ENCODE results near the gene LCE2A. TPM values are rescaled to one million over a fixed set of nuclear protein-coding genes. Genes with fewer than 3 reads are reported as not detected.

LCE2A gene
- total RNA-seq, 1 donor from 2014 or later = not detected

DNA sequence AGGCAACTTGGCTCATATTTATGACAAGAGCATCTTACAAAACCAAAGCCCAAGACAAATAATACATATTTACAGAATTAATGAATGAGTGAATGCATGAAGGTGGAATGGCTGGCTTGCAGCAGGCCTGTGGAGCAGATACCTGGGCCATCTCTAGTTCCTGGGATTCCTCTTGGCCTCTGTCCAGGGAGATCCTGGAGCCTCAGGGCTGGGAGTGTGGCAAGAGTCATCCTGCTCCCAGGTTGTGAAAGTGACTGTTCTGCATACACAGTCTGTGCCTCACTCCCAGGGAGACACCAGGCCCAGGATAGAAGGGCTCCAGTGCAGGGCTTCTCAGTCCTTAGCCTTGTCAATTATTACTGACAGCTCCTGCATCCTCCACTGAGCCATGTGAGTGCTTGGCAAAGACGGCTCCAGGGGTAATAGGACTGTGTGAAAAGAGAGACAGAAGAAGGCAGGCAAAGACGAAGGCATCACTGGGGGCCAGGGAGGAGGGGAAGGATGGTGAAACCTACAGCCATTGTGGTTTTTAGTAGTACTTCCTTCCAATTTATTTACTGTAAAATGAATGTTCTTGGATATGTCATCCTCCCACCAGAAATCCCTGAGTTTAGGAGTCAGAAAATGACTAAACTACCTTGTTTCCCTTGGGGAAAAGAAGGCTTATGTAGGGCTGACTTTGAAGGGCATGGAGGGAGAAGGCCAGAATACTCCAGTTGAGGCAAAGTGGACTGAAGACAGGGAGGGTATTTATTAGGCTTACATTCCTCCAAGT, 45.4 kb downstream of the LCE2A start:
- DNase-seq (ENCODE audit: low spot score) = no peak

DNA sequence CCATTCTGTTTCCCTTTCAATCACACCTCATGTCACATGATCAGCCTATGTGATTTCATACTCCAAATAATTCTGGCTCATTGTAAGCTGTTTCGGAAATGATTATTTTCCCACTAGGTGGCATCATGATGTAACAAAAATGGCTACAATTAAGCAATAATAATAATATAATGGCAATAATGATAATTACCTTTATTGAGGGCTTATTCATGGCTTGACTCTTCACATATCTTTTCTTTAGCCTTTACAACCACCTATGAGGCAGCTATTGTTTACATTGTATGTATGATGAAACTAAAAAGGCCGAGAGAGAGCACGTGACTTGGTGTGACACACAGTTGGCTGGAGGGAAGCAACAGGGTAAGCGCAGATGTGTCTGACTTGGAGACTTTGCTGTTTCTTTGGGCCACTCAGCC, 47.2 kb downstream of the LCE2A start:
- no peak for DNase-seq (ENCODE audit: low spot score)

DNA sequence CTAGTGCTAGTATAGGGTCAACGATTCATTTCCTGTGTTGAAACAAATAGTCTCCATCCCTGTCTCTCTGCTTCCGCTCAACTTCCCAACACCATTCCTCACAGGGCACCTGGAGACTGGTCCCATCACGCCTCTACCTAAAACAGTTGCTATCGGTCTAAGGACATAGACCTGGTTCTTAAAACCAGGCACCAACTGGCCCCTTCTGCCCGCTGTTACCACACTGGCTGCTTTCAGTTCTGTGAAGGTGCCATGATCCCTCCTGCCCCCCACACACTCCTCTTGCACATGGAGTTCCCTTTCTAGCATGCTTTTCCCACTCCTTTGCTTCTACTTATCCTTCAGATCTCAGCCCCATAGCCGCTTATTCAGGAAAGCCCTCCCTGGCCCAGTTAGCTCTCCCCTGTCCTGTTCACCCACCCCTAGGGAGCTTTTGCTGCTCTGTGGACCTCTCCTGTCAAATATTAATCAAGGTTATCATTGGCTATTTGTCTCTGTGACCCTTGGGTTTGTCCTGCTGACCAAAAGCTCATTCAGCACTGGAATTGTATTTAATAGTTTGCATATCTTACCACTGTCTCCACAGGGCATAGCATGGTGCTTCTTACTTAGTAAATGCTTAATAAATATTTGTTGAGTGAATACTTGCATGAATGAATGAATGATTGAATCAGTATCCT, 47.8 kb downstream of the LCE2A start:
- no peak for DNase-seq (ENCODE audit: low spot score)

- DNase-seq (ENCODE audit: low spot score) = no peak
Observed at GRCh38 chr1:152747831-152748230, 49.7 kb downstream of the LCE2A start.

Other genes with a start within 250 kb of the LCE2A start
- not detected for gene LCE5A, start 187.5 kb upstream of the LCE2A start, total RNA-seq
- not detected for gene CRCT1, start 183.9 kb upstream of the LCE2A start, total RNA-seq
- gene LCE3E, start 131.6 kb upstream of the LCE2A start, total RNA-seq = not detected
- not detected for gene LCE3D, start 117.8 kb upstream of the LCE2A start, total RNA-seq
- not detected for gene LCE3C, start 98.1 kb upstream of the LCE2A start, total RNA-seq
- gene LCE3B, start 84.5 kb upstream of the LCE2A start, total RNA-seq = not detected
- not detected for gene LCE3A, start 75.2 kb upstream of the LCE2A start, total RNA-seq
- not detected for gene LCE2D, start 35.0 kb upstream of the LCE2A start, total RNA-seq
- not detected for gene LCE2C, start 23.1 kb upstream of the LCE2A start, total RNA-seq
- not detected for gene LCE2B, start 12.2 kb upstream of the LCE2A start, total RNA-seq
- gene LCE4A, start 9.8 kb downstream of the LCE2A start, total RNA-seq = not detected
- gene KPRP, start 59.7 kb downstream of the LCE2A start, total RNA-seq = not detected
- gene LCE1F, start 76.8 kb downstream of the LCE2A start, total RNA-seq = not detected
- not detected for gene LCE1E, start 87.9 kb downstream of the LCE2A start, total RNA-seq
- gene LCE1D, start 98.4 kb downstream of the LCE2A start, total RNA-seq = not detected
- gene LCE1C, start 108.3 kb downstream of the LCE2A start, total RNA-seq = not detected
- not detected for gene LCE1B, start 113.6 kb downstream of the LCE2A start, total RNA-seq
- not detected for gene LCE1A, start 129.1 kb downstream of the LCE2A start, total RNA-seq
- gene LCE6A, start 144.5 kb downstream of the LCE2A start, total RNA-seq = not detected
- not detected for gene LCE7A, start 161.7 kb downstream of the LCE2A start, total RNA-seq
- gene SMCP, start 180.0 kb downstream of the LCE2A start, total RNA-seq = not detected
- not detected for gene IVL, start 210.2 kb downstream of the LCE2A start, total RNA-seq
- gene SPRR5, start 248.9 kb downstream of the LCE2A start, total RNA-seq = not detected